HFFc6 (cell line): ENCODE data around the gene COL19A1. TPM values are rescaled to one million over a fixed set of nuclear protein-coding genes. Genes with fewer than 3 reads are reported as not detected.
A peak's percentile ranks its signal among the peaks of the same experiment; 100 is the strongest.

Source experiments
- DNase-seq: peaks from one replicate; pipeline ENCODE4 v3.0.0-alpha.2; 2018
- H3K27ac Mint-ChIP-seq: 2 replicates; pipeline ENCODE4 v1.8.0; 2020; ENCODE audit warnings: mild to moderate bottlenecking, mixed read lengths
- H3K27me3 Mint-ChIP-seq: 2 replicates; pipeline ENCODE4 v1.8.0; 2021; ENCODE audit warnings: mild to moderate bottlenecking, moderate library complexity, mixed read lengths; ENCODE audit not compliant: insufficient read depth
- H3K36me3 Mint-ChIP-seq: 2 replicates; pipeline ENCODE4 v1.8.0; 2021; ENCODE audit warnings: low read depth, mixed read lengths
- H3K4me1 Mint-ChIP-seq: 2 replicates; pipeline ENCODE4 v1.8.0; 2020; ENCODE audit warnings: low read depth, mixed read lengths
- H3K4me3 Mint-ChIP-seq: 2 replicates; pipeline ENCODE4 v1.8.0; 2020; ENCODE audit warnings: mild to moderate bottlenecking, moderate library complexity, mixed read lengths
- H3K9me3 Mint-ChIP-seq: 2 replicates; pipeline ENCODE4 v1.8.0; 2020; ENCODE audit warnings: mild to moderate bottlenecking, mixed read lengths
- CTCF ChIP-seq: fragments of 200-600 bp; sonication (generic); IDR thresholded peaks from 2 replicates; pipeline ENCODE4 v1.5.0; 2021; ENCODE audit warnings: antibody characterized with exemption, mild to moderate bottlenecking
- total RNA-seq, 6 experiments: library from RNA; stranded (reverse); fragmentation: NEBNext Ultra II Directional; extraction: Animal tissue kit (Norgen Biotek cat#: 25700); gene quantifications; 2 replicates in 1 of 6; 3 replicates in 5 of 6; pipeline ENCODE4 v1.2.3, GENCODE V29; 2021

Gene COL19A1
- total RNA-seq, 6 experiments from 2014 or later, result not detected

GRCh38 chr6:70086806-70087205, 220.4 kb downstream of the COL19A1 start:
- no peaks in the 10 kb centered on the region for H3K36me3 Mint-ChIP-seq
- no peaks in the 10 kb centered on the region for H3K27me3 Mint-ChIP-seq

GRCh38 chr6:70094156-70094555, 227.8 kb downstream of the COL19A1 start:
- Mint-ChIP-seq H3K36me3 (no peaks in the 10 kb centered on the region), H3K4me3 (no peak overlapping the region), H3K4me1 (no peaks in the 10 kb centered on the region), H3K27ac (no peak overlapping the region), H3K9me3 (peaks cover 8% of the 10 kb centered on the region), H3K27me3 (no peaks in the 10 kb centered on the region)
- DNase-seq, result no peak
- TF ChIP-seq CTCF, result no peak

More at GRCh38 chr6:70086806-70087205, 220.4 kb downstream of the COL19A1 start:
- no peaks in the 10 kb centered on the region for H3K4me1 Mint-ChIP-seq
- no peak overlapping the region for H3K4me3 Mint-ChIP-seq
- no peak for TF ChIP-seq CTCF
- peaks cover 11% of the 10 kb centered on the region for H3K9me3 Mint-ChIP-seq
- no peak for DNase-seq
- H3K27ac Mint-ChIP-seq, result no peak overlapping the region

DNA sequence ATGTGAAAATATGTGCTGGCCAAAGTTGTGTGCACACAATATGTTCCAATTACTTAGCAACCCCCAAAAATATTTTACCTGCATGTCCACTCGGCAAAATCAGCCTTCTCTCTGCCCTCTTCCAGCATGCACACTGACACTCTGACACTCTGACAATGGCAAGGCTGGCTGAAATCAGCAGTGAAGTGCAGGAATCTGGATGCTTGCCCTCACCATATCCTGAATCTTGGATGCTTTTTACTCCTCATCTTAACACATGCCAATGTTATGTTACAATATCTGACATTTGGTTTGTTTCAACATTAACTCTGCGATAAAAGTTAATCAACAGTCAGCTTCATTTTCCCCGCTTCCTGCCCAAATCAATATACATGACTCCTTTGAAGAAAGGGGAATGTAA, 233.4 kb downstream of the COL19A1 start:
- Mint-ChIP-seq H3K36me3 (no peaks in the 10 kb centered on the region), H3K4me1 (no peaks in the 10 kb centered on the region), H3K27ac (no peak overlapping the region), H3K9me3 (peaks cover 8% of the 10 kb centered on the region; the same call in 1 of the 2 replicates), H3K4me3 (no peak overlapping the region), H3K27me3 (no peaks in the 10 kb centered on the region; the same call in 1 of the 2 replicates)
- no peak for TF ChIP-seq CTCF
- DNase-seq, result no peak

DNA sequence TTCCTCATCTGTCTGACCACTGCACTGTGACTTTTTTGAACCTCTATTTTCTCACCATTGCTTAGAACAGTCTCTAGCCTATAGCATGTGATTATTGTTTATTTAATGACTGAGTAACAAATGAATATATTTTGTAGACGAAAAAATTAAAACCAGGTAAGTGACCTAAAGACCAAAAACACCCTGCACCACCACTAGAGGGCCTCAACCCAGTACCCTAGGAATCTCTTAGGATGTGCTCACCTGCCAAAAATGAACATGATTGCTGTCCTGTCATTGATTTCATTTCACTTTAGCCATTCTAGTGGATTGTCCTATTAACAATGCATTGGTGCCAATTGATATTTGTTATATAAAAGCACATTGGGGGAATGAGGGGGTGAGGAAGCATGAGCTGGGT, 237.4 kb downstream of the COL19A1 start:
- no peak for DNase-seq
- 0 out of 2 replicates have a peak, but pooled peaks cover 4% of the 10 kb centered on the region for H3K9me3 Mint-ChIP-seq
- no peaks in the 10 kb centered on the region; the same call in 1 of the 2 replicates for H3K27me3 Mint-ChIP-seq
- H3K4me1 Mint-ChIP-seq, result no peaks in the 10 kb centered on the region
- no peak overlapping the region for H3K27ac Mint-ChIP-seq
- no peak overlapping the region for H3K4me3 Mint-ChIP-seq
- no peaks in the 10 kb centered on the region for H3K36me3 Mint-ChIP-seq
- TF ChIP-seq CTCF, result peak; percentile 68

- peak; percentile 30 for DNase-seq
- Mint-ChIP-seq H3K4me3 (no peak overlapping the region), H3K36me3 (no peaks in the 10 kb centered on the region), H3K27me3 (no peaks in the 10 kb centered on the region; the same call in 1 of the 2 replicates), H3K27ac (no peak overlapping the region), H3K4me1 (no peaks in the 10 kb centered on the region), H3K9me3 (no peaks in the 10 kb centered on the region)
- TF ChIP-seq CTCF, result peak; percentile 82
Measured at GRCh38 chr6:70107852-70108629, 241.7 kb downstream of the COL19A1 start.
